IMR-90 (cell line): Measurements from ENCODE around the gene SPSB4. TPM values are rescaled to one million over a fixed set of nuclear protein-coding genes. Genes with fewer than 3 reads are reported as not detected.

Experiments
- ATAC-seq: fragments of 200-7000 bp; cut with Tn5 transposase; 2 replicates; pipeline ENCODE4 v1.9.1; 2020; ENCODE audit warnings: low read depth, mild to moderate bottlenecking, moderate library complexity
- BruUV-seq: library from RNA; stranded (reverse); fragments of 400-500 nt; replicated peaks from 2 replicates; lab custom pipeline; 2021; lab: Mats Ljungman, UMichigan
- CTCF ChIA-PET: fragments of 300-600 bp; formaldehyde crosslinking; extraction: SDS; loops from one replicate; lab custom pipeline; 2021; ENCODE audit warnings: antibody characterized with exemption; lab: Yijun Ruan, JAX
- POLR2A ChIA-PET: fragments of 300-600 bp; sonication (Branson Sonifier 250); formaldehyde crosslinking; loops from one replicate; lab custom pipeline; 2022; ENCODE audit warnings: antibody characterized with exemption; ENCODE audit not compliant: unreplicated experiment; lab: Charles Lee
- DNase-seq: peaks from one replicate; pipeline ENCODE4 v3.0.0; 2013
- H2AFZ ChIP-seq: replicated peaks from 2 replicates; pipeline ENCODE3; 2013; ENCODE audit warnings: low read length, mild to moderate bottlenecking; ENCODE audit not compliant: poor library complexity
- H2AK5ac ChIP-seq: 2 replicates; pipeline ENCODE4 v1.6.1; 2013; ENCODE audit warnings: low read depth, low read length, inconsistent platforms
- H2AK9ac ChIP-seq: replicated peaks from 2 replicates; pipeline ENCODE3; 2013; ENCODE audit warnings: mild to moderate bottlenecking, low read depth, low read length, moderate library complexity; ENCODE audit not compliant: poor library complexity
- H2BK120ac ChIP-seq: 2 replicates; pipeline ENCODE4 v1.6.1; 2013; ENCODE audit warnings: low read depth, low read length, inconsistent platforms
- H2BK15ac ChIP-seq: 3 replicates; pipeline ENCODE4 v1.6.1; 2013; ENCODE audit warnings: low read depth, low read length, inconsistent platforms
- H2BK20ac ChIP-seq: 2 replicates; pipeline ENCODE4 v1.6.1; 2013; ENCODE audit warnings: low read depth, mild to moderate bottlenecking, inconsistent platforms, low read length, moderate library complexity
- H2BK5ac ChIP-seq: 2 replicates; pipeline ENCODE4 v1.6.1; 2013; ENCODE audit warnings: mild to moderate bottlenecking, low read depth, low read length, inconsistent platforms; ENCODE audit not compliant: poor library complexity, severe bottlenecking
- H3K14ac ChIP-seq: replicated peaks from 2 replicates; pipeline ENCODE4 v1.6.1; 2013; ENCODE audit warnings: low read depth, low read length, inconsistent platforms
- H3K18ac ChIP-seq: 2 replicates; pipeline ENCODE4 v1.6.1; 2013; ENCODE audit warnings: low read depth, low read length, control low read depth
- H3K23ac ChIP-seq: 2 replicates; pipeline ENCODE4 v1.6.1; 2013; ENCODE audit warnings: low read depth, low read length, inconsistent platforms
- H3K27ac ChIP-seq: 2 replicates; pipeline ENCODE4 v1.5.1; 2013; ENCODE audit warnings: mild to moderate bottlenecking, control low read depth, low read length; ENCODE audit not compliant: insufficient read depth
- H3K27me3 ChIP-seq: 2 replicates; pipeline ENCODE4 v1.6.1; 2013; ENCODE audit warnings: low read length; ENCODE audit not compliant: control insufficient read depth, insufficient read depth
- H3K36me3 ChIP-seq: 2 replicates; pipeline ENCODE4 v1.6.1; 2013; ENCODE audit warnings: low read length, mixed read lengths; ENCODE audit not compliant: control insufficient read depth, insufficient read depth
- H3K4ac ChIP-seq: 2 replicates; pipeline ENCODE4 v1.6.1; 2013; ENCODE audit warnings: low read depth, low read length, inconsistent platforms
- H3K4me1 ChIP-seq: 2 replicates; pipeline ENCODE4 v1.6.1; 2013; ENCODE audit warnings: low read length, mixed read lengths; ENCODE audit not compliant: control insufficient read depth, insufficient read depth
- H3K4me2 ChIP-seq: 2 replicates; pipeline ENCODE4 v1.6.1; 2013; ENCODE audit warnings: low read depth, mild to moderate bottlenecking, control low read depth, low read length, moderate library complexity
- H3K4me3 ChIP-seq: 2 replicates; pipeline ENCODE4 v1.5.1; 2013; ENCODE audit warnings: low read depth, mild to moderate bottlenecking, control low read depth, low read length, moderate library complexity; ENCODE audit not compliant: insufficient read depth
- H3K56ac ChIP-seq: 2 replicates; pipeline ENCODE4 v1.6.1; 2013; ENCODE audit warnings: low read length, inconsistent platforms; ENCODE audit not compliant: insufficient read depth; ENCODE audit errors: extremely low read depth
- H3K79me1 ChIP-seq, 2 experiments: 2 replicates each; pipeline ENCODE4 v1.6.1; 2013; ENCODE audit warnings: low read length in 2 of 2, inconsistent platforms in 1 of 2, low read depth in 1 of 2
- H3K9ac ChIP-seq: 2 replicates; pipeline ENCODE4 v1.6.1; 2013; ENCODE audit warnings: low read depth, low read length, control low read depth
- H3K9me1 ChIP-seq: 2 replicates; pipeline ENCODE4 v1.6.1; 2013; ENCODE audit warnings: low read length, inconsistent platforms; ENCODE audit not compliant: insufficient read depth
- H3K9me3 ChIP-seq: 2 replicates; pipeline ENCODE4 v1.6.1; 2013; ENCODE audit warnings: low read length; ENCODE audit not compliant: control insufficient read depth, insufficient read depth
- H4K20me1 ChIP-seq: 2 replicates; pipeline ENCODE4 v1.6.1; 2013; ENCODE audit warnings: low read length, inconsistent platforms; ENCODE audit not compliant: insufficient read depth
- H4K5ac ChIP-seq: 2 replicates; pipeline ENCODE4 v1.6.1; 2013; ENCODE audit warnings: mild to moderate bottlenecking, low read depth, low read length, control low read depth
- H4K8ac ChIP-seq, 2 experiments: 2 replicates each; pipeline ENCODE4 v1.6.1; 2013; ENCODE audit warnings: low read depth in 2 of 2, low read length in 2 of 2, control low read depth in 1 of 2, inconsistent platforms in 1 of 2
- H4K91ac ChIP-seq: 2 replicates; pipeline ENCODE4 v1.6.1; 2013; ENCODE audit warnings: low read depth, low read length, inconsistent platforms; ENCODE audit not compliant: insufficient read depth
- BHLHE40 ChIP-seq: fragments of 150-350 bp; IDR thresholded peaks from 2 replicates; pipeline ENCODE4 v1.6.1; 2016; ENCODE audit warnings: mild to moderate bottlenecking, low read depth, low read length
- CEBPB ChIP-seq: IDR thresholded peaks from 2 replicates; pipeline ENCODE4 v1.6.1; 2012; ENCODE audit warnings: low read depth, low read length, improper control_type of control experiment
- CHD1 ChIP-seq: IDR thresholded peaks from 2 replicates; pipeline ENCODE4 v1.6.1; 2012; ENCODE audit warnings: low read depth, low read length, improper control_type of control experiment
- CTCF ChIP-seq: conservative IDR thresholded peaks from 2 replicates; pipeline ENCODE4 v1.5.1; 2012; ENCODE audit warnings: mild to moderate bottlenecking, low read depth, low read length, improper control_type of control experiment
- ELK1 ChIP-seq: fragments of 150-350 bp; IDR thresholded peaks from 2 replicates; pipeline ENCODE4 v1.6.1; 2016; ENCODE audit warnings: low read depth, mild to moderate bottlenecking, low read length, moderate library complexity, borderline replicate concordance
- FOS ChIP-seq: fragments of 150-350 bp; IDR thresholded peaks from 2 replicates; pipeline ENCODE4 v1.6.1; 2016; ENCODE audit warnings: low read depth, low read length
- MAFK ChIP-seq: IDR thresholded peaks from 2 replicates; pipeline ENCODE4 v1.6.1; 2012; ENCODE audit warnings: low read depth, low read length, improper control_type of control experiment
- MAZ ChIP-seq: IDR thresholded peaks from 2 replicates; pipeline ENCODE4 v1.6.1; 2012; ENCODE audit warnings: low read depth, mild to moderate bottlenecking, low read length, improper control_type of control experiment, moderate library complexity, borderline replicate concordance
- NFE2L2 ChIP-seq: fragments of 150-350 bp; IDR thresholded peaks from 2 replicates; pipeline ENCODE4 v1.6.1; 2016; ENCODE audit warnings: low read depth, mild to moderate bottlenecking, low read length
- POLR2A ChIP-seq: IDR thresholded peaks from 2 replicates; pipeline ENCODE4 v1.6.1; 2012; ENCODE audit warnings: mild to moderate bottlenecking, low read depth, low read length
- RAD21 ChIP-seq: IDR thresholded peaks from 2 replicates; pipeline ENCODE4 v1.6.1; 2012; ENCODE audit warnings: low read length, improper control_type of control experiment
- RFX5 ChIP-seq: IDR thresholded peaks from 2 replicates; pipeline ENCODE4 v1.8.0; 2012; ENCODE audit warnings: low read depth, mild to moderate bottlenecking, low read length, moderate library complexity
- SMC3 ChIP-seq: fragments of 150-350 bp; IDR thresholded peaks from 2 replicates; pipeline ENCODE4 v1.6.1; 2016; ENCODE audit warnings: low read depth, mild to moderate bottlenecking, antibody characterized with exemption, low read length, moderate library complexity
- USF2 ChIP-seq: fragments of 150-350 bp; IDR thresholded peaks from 2 replicates; pipeline ENCODE4 v1.6.1; 2017; ENCODE audit warnings: mild to moderate bottlenecking, antibody characterized with exemption, low read length, low read depth
- WGBS, 2 experiments: methylation state at CpG; one replicate each; pipeline versions ENCODE4 v1.1.5 to v1.1.7; 2013; ENCODE audit warnings: missing lambda C conversion rate in 2 of 2; ENCODE audit not compliant: insufficient read length in 1 of 2; ENCODE audit errors: extremely low coverage in 2 of 2; 5-methylcytosine and 5-hydroxymethylcytosine counted together
- dilution Hi-C: fragments of 300-500 bp; cut with HindIII; formaldehyde crosslinking; loops from one replicate; pipeline ENCODE4 v1.14.3; 2018; ENCODE audit warnings: low sequenced_read_pairs; ENCODE audit not compliant: unreplicated experiment
- in situ Hi-C: fragments of 300-500 bp; cut with MboI; formaldehyde crosslinking; loops from 3 replicates; pipeline ENCODE4 v1.14.3; 2019; ENCODE audit warnings: low sequenced_read_pairs, inconsistent platforms, mixed read lengths
- intact Hi-C: fragments of 100-400 bp; cut with micrococcal nuclease; formaldehyde crosslinking; loops from 2 replicates; pipeline ENCODE4 v1.10.0; 2022
- polyA plus RNA-seq, 3 experiments: library from polyadenylated mRNA; depleted of rRNA; stranded (reverse); fragments of >200 nt; gene quantifications; 2 replicates each; pipeline ENCODE4 v1.2.3, GENCODE V29; 2012; ENCODE audit warnings: low replicate concordance in 1 of 3
- total RNA-seq: library from RNA; depleted of rRNA; stranded (reverse); fragments of >200 nt; gene quantifications from 2 replicates; pipeline ENCODE4 v1.2.3, GENCODE V29; 2012

SPSB4 gene
- total and polyA plus RNA-seq, 2 of the 4 experiments (the other 2 are of a cell fraction): not detected

GRCh38 chr3:141148169-141148568, 97.0 kb downstream of the SPSB4 start:
- H4K5ac ChIP-seq: no peak overlapping the region
- intact Hi-C loops: no loop called here
- H2AFZ ChIP-seq: no peak overlapping the region
- H3K4me2 ChIP-seq: no peak overlapping the region
- H3K14ac ChIP-seq: no peak overlapping the region
- in situ Hi-C loops: no loop called here
- DNase-seq (no peak), ATAC-seq (no peak)
- no peak overlapping the region for H2AK5ac ChIP-seq
- H3K36me3 ChIP-seq: no peaks in the 10 kb centered on the region
- no peak overlapping the region for H2AK9ac ChIP-seq
- no peak overlapping the region for H3K18ac ChIP-seq
- H3K9me1 ChIP-seq: no peaks in the 10 kb centered on the region
- no peak overlapping the region for H2BK20ac ChIP-seq
- CTCF ChIA-PET: no interaction called here
- no peak overlapping the region for H2BK15ac ChIP-seq
- no peaks in the 10 kb centered on the region for H3K9me3 ChIP-seq
- no TSS peak for BruUV-seq
- H3K4ac ChIP-seq: no peak overlapping the region
- dilution Hi-C loops: no loop called here
- no CpG with 5 or more reads among the region's 6 CpGs for WGBS, 2 experiments
- H3K4me3 ChIP-seq: no peak overlapping the region
- no peak overlapping the region for H4K91ac ChIP-seq
- no peak overlapping the region for H4K8ac ChIP-seq
- no peak overlapping the region for H2BK5ac ChIP-seq
- H3K79me1 ChIP-seq: no peaks in the 10 kb centered on the region
- H3K27ac ChIP-seq: no peak overlapping the region
- H2BK120ac ChIP-seq: no peak overlapping the region
- H4K20me1 ChIP-seq: no peaks in the 10 kb centered on the region
- H3K9ac ChIP-seq: no peak overlapping the region
- H3K4me1 ChIP-seq: no peaks in the 10 kb centered on the region
- H3K27me3 ChIP-seq: no peaks in the 10 kb centered on the region
- POLR2A ChIA-PET: no interaction called here
- no peak for TF ChIP-seq CEBPB
- TF ChIP-seq CTCF: no peak
- TF ChIP-seq BHLHE40: no peak
- TF ChIP-seq RAD21: no peak
- TF ChIP-seq ELK1: no peak
- TF ChIP-seq SMC3: no peak
- no peak for TF ChIP-seq POLR2A
- no peak for TF ChIP-seq MAFK
- TF ChIP-seq RFX5: no peak
- TF ChIP-seq CHD1: no peak
- TF ChIP-seq MAZ: no peak
- no peak for TF ChIP-seq NFE2L2
- TF ChIP-seq FOS: no peak
- no peak for TF ChIP-seq USF2
- no peak overlapping the region for H3K23ac ChIP-seq
- no peak overlapping the region for H3K56ac ChIP-seq
